DOHH2 (cell line): ENCODE measurements around the gene RPS6KA3.

Experiments used
- EZH2phosphoT487 ChIP-seq: fragments of 200-600 bp; sonication (generic); IDR thresholded peaks from 2 replicates; pipeline ENCODE4 v1.6.1; 2017; ENCODE audit warnings: borderline replicate concordance, mild to moderate bottlenecking, antibody characterized with exemption, low read length, moderate library complexity, mixed read lengths
- TF ChIP-seq, protein P1 (sequence below): fragments of 200-600 bp; sonication (generic); IDR thresholded peaks from one replicate; pipeline ENCODE4 v1.5.1; 2014; ENCODE audit warnings: antibody characterized with exemption, mild to moderate bottlenecking, low read depth, low read length; ENCODE audit not compliant: poor library complexity, severe bottlenecking

DNA sequence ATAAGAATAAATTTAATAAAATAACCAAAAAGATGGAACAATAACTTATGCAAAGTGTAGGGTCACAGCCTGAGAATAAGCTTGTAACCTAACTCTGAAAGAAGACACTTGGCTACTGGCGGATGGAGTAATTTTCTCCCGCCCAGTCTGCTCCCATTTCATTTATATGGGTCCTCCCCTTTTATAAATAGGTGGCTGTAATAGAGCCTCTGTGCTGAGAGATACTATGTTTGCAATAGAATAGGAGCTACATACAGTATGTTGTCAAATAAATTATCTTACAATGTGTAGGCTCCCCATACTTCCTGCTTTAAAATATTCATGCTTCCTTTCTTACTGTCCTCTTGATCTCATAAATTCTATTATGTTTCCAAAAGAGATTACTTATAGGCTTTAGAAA is 28.2 kb upstream of the RPS6KA3 start:
- TF ChIP-seq, protein P1, sequence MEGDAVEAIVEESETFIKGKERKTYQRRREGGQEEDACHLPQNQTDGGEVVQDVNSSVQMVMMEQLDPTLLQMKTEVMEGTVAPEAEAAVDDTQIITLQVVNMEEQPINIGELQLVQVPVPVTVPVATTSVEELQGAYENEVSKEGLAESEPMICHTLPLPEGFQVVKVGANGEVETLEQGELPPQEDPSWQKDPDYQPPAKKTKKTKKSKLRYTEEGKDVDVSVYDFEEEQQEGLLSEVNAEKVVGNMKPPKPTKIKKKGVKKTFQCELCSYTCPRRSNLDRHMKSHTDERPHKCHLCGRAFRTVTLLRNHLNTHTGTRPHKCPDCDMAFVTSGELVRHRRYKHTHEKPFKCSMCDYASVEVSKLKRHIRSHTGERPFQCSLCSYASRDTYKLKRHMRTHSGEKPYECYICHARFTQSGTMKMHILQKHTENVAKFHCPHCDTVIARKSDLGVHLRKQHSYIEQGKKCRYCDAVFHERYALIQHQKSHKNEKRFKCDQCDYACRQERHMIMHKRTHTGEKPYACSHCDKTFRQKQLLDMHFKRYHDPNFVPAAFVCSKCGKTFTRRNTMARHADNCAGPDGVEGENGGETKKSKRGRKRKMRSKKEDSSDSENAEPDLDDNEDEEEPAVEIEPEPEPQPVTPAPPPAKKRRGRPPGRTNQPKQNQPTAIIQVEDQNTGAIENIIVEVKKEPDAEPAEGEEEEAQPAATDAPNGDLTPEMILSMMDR: no peak
- no peak for TF ChIP-seq EZH2phosphoT487
